IgD-negative memory B cell (primary cell): ENCODE results near the gene PICALM. TPM values are rescaled to one million over a fixed set of nuclear protein-coding genes. Genes with fewer than 3 reads are reported as not detected.
A peak's percentile ranks its signal among the peaks of the same experiment; 100 is the strongest.
"Not testable (repeated sequence)": the region's sequence is repeated elsewhere in the genome, so short reads cannot be mapped to it uniquely, and the experiment has no call there.

Source experiments
- H3K27ac Mint-ChIP-seq, 3 donors: one replicate each; pipeline ENCODE4 v1.8.0; 2020 to 2022; ENCODE audit warnings: mild to moderate bottlenecking in 3 of 3, mixed read lengths in 3 of 3, moderate library complexity in 1 of 3
- H3K27me3 Mint-ChIP-seq: one replicate; pipeline ENCODE4 v1.8.0; 2021; ENCODE audit warnings: mixed read lengths
- H3K36me3 Mint-ChIP-seq: one replicate; pipeline ENCODE4 v1.8.0; 2020; ENCODE audit warnings: mild to moderate bottlenecking, mixed read lengths
- H3K4me1 Mint-ChIP-seq, 3 donors: one replicate each; pipeline ENCODE4 v1.8.0; 2020 to 2022; ENCODE audit warnings: mixed read lengths in 3 of 3, mild to moderate bottlenecking in 1 of 3
- H3K4me3 Mint-ChIP-seq, 4 donors: one replicate each; pipeline ENCODE4 v1.8.0; 2020 to 2022; ENCODE audit warnings: mild to moderate bottlenecking in 4 of 4, mixed read lengths in 4 of 4, moderate library complexity in 3 of 4
- H3K9me3 Mint-ChIP-seq, 3 donors: one replicate each; pipeline ENCODE4 v1.8.0; 2020 to 2021; ENCODE audit warnings: mixed read lengths in 3 of 3, mild to moderate bottlenecking in 1 of 3
- polyA plus RNA-seq: library from polyadenylated mRNA; unstranded; fragments of 300-500 nt; fragmentation: Illumina TruSeq; gene quantifications from one replicate; pipeline ENCODE4 v1.2.3, GENCODE V29; 2021

Gene PICALM, protein sequence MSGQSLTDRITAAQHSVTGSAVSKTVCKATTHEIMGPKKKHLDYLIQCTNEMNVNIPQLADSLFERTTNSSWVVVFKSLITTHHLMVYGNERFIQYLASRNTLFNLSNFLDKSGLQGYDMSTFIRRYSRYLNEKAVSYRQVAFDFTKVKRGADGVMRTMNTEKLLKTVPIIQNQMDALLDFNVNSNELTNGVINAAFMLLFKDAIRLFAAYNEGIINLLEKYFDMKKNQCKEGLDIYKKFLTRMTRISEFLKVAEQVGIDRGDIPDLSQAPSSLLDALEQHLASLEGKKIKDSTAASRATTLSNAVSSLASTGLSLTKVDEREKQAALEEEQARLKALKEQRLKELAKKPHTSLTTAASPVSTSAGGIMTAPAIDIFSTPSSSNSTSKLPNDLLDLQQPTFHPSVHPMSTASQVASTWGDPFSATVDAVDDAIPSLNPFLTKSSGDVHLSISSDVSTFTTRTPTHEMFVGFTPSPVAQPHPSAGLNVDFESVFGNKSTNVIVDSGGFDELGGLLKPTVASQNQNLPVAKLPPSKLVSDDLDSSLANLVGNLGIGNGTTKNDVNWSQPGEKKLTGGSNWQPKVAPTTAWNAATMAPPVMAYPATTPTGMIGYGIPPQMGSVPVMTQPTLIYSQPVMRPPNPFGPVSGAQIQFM
- polyA plus RNA-seq = 15.2 TPM

DNA sequence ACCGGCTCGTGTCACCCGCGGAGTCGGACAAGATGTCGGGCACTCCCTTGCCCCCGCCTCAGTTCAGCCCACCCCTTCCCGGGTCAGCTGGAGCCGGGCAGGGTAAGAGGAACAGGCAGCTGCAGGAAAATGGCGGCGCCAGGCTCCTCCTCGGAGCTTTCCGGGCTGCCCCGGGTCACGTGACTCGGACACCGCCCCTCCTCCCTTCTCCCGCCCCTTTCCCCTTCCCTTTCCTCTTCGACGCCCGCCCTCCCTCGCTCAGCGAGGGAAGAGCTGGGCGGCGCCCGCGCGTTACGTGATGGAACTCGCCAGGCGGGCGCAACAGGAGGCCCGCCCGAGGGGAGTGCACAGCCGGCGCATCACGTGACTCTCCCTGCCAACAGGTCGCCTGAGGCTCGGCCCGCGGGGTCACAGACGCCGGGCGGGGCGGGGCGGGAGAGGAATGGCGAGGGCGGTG lies at the start of gene PICALM:
Gene PICALM, minus strand, starts transcription at position 134 of the 457 bp plus-strand sequence. CDS start 304 bp downstream, outside the sequence.
- Mint-ChIP-seq H3K4me3 (peak within 1 kb of the TSS; percentile 98 to 100 (median 99)), H3K9me3 (no peaks in the 10 kb centered on the region), H3K27ac (peak within 1 kb of the TSS; percentile 98 to 99 (median 98)), H3K4me1 (peaks cover 29 to 37% (median 34%) of the 10 kb centered on the region in 3 donors), H3K36me3 (no peaks in the 10 kb centered on the region), H3K27me3 (no peaks in the 10 kb centered on the region)

DNA sequence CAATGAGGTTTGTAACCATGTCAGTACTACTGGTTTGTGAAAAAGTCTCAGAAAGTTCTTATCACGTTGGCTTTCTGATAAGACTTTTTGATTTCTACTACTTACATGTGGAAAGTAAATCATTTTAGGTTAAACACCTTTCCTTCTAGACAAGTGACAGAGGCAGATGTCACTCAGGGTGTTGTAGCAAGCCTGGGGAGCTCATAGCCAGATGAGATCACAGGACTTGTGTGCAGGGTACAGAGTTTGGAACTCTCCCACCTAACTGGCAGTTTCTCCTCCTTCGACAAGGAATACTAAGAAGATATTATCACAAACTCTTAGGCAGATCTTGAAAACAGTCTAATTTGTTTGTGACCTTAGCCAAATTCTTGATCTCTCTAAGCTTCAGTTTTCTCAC lies 49.4 kb upstream of the PICALM start:
- Mint-ChIP-seq H3K4me3 (no peak overlapping the region), H3K9me3 (no peaks in the 10 kb centered on the region), H3K36me3 (no peaks in the 10 kb centered on the region), H3K4me1 (peaks cover 11 to 15% (median 12%) of the 10 kb centered on the region in 3 donors), H3K27ac (no peak overlapping the region), H3K27me3 (no peaks in the 10 kb centered on the region)

DNA sequence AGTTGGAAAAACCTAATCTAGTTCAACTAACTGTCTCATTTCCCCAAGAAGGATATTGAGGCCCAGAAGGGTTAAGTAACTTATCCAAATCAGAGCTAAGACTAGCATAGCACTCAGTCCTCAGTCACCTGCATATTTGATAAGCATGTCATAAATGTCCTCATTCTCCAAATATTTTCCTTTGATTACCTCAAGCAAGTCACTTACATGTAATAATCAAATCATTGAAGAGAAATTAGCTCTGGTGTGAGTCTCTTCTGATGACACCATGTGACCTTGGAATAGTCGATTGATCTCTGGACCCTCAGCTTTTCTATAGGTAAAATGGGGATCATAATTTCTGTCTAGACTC lies 48.8 kb upstream of the PICALM start:
- Mint-ChIP-seq H3K4me3 (no peak overlapping the region), H3K27ac (no peak overlapping the region), H3K9me3 (no peaks in the 10 kb centered on the region), H3K36me3 (no peaks in the 10 kb centered on the region), H3K4me1 (peaks cover 11 to 15% (median 12%) of the 10 kb centered on the region in 3 donors), H3K27me3 (no peaks in the 10 kb centered on the region)

DNA sequence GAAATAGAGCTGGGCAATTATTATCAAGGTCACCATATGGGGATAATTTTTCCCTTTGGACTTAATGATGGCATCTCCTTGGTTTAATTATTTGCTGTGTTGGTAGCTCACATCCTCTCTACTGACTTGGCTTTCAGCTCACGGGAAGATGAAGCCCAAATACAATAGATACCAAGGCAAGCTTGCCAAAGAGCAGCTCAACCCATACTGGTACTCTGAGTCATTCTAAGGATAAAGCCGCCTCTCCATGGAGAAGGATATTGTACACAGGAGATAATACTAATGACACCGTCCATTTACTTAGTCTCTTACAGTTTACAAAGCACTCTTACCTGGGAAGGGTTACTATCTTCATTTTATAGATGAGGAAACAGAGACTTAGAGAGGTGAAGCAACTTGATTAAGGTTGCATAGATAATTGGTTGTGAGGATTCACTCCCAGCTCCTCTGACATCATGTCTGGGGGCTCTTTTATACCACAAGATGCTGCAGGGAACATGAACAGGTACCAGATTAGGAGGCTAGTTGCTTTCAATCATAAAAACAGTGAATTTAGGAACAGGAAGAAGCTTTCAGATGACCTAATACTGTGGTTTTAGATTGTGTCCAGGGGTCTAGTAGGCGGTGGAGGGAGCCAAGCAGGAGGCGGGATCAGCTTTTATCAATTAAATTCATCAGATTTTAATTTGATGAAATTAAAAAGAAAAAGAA lies 48.3 kb upstream of the PICALM start:
- Mint-ChIP-seq H3K27me3 (no peaks in the 10 kb centered on the region), H3K4me3 (no peak overlapping the region), H3K9me3 (no peaks in the 10 kb centered on the region), H3K27ac (no peak overlapping the region), H3K36me3 (no peaks in the 10 kb centered on the region), H3K4me1 (peaks cover 11 to 15% (median 12%) of the 10 kb centered on the region in 3 donors)

DNA sequence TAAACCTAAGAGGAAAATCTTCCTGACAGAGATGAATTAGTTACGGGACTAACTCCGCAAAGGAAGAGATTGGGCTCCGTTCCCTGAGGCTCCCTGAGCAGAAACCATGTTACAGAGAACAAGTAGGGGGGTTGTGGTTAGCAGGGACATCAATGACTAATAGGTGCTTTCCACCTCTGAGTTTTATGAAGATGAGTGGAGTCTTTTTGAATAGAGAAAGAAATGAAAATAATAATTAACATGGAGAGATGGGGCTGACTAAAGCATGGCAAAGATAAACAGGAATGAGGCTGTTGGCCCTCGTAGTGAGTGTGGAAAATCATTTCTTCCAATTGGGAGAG lies 47.5 kb upstream of the PICALM start:
- Mint-ChIP-seq H3K4me1 (peaks cover 11 to 15% (median 12%) of the 10 kb centered on the region in 3 donors), H3K4me3 (peak overlapping the region in 2 of 4 donors; percentile 60 to 65), H3K36me3 (no peaks in the 10 kb centered on the region), H3K27ac (peak overlapping the region in 2 of 3 donors; percentile 60 to 76), H3K27me3 (no peaks in the 10 kb centered on the region), H3K9me3 (no peaks in the 10 kb centered on the region)

DNA sequence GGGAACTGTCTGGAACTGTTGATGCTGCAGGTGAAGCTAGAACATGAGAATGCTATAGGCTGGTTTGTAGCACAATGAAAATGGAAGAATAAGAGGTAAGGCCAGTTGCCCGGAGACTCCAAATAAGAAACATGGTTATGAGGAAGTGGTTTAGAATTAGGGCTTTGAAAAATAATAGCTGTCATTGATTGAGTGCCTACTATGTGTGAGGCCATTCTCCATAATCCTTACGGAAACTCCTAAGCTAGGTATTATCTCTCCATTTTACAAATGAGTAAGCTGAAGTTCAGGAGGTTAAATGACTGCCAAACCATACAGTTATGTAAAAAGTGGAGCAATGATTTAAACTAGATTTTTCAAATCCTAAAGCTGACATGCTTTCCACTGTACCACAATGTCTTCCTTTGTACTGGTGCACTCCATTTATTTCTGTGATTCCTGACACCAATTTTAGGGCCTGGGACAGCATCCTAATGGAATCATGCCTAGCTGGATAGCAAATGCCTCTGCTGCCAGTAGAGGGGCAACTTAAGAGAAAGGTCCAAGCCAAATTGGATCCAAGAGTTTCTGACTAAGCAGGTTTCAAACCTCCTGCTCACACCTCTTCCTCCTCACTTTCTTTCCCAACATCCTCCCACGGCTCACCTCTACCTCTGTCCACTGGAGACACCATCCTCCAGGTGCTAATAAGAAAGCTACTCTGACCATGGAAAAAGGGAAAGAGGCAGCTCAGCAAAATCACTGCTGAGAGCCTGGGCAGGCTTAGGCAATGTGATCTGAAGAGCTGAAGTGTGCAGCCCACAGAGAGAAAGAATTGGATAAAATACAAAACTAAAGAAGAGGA lies 46.9 kb upstream of the PICALM start:
- Mint-ChIP-seq H3K9me3 (no peaks in the 10 kb centered on the region), H3K27ac (peak overlapping the region in 2 of 3 donors; percentile 6 to 60), H3K4me1 (peaks cover 11 to 15% (median 12%) of the 10 kb centered on the region in 3 donors), H3K36me3 (no peaks in the 10 kb centered on the region), H3K4me3 (peak overlapping the region in 2 of 4 donors; percentile 60 to 65), H3K27me3 (no peaks in the 10 kb centered on the region)

DNA sequence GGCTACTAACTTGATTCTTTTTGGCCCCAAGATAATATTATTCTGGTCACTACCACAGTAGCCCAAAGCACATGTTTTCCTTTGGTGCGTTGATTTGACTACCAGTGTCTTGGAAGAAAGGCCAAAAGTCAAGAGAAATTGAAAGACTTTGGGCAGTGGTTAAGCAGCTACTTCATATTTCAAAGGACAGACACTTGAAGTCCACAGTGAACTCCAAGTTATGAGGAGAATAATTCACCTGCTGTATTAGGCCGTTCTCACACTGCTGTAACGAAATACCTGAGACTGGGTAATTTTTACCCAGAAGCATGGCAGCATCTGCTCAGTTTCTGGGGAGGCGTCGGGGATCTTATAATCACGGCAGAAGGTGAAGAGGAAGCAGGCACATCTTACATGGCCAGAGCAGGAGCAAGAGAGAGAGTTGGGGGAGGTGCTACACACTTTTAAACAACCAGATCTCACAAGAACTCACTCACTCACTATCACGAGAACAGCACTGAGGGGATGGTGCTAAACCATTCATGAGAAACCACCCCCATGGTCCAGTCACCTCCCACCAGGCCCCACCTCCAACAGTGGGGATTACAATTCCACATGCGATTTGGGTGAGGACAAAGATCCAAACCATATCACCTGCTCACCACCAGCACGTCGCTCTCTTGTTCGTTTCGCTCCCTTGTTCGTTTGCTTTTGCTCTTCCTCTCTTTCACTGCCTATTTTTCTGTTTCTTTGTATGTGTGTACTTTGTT lies 40.2 kb upstream of the PICALM start:
- Mint-ChIP-seq H3K27ac (no peak overlapping the region), H3K9me3 (no peaks in the 10 kb centered on the region), H3K27me3 (no peaks in the 10 kb centered on the region), H3K36me3 (peaks cover under 1% of the 10 kb centered on the region), H3K4me1 (peaks cover 0 to 4% (median 0%) of the 10 kb centered on the region in 3 donors), H3K4me3 (no peak overlapping the region)

DNA sequence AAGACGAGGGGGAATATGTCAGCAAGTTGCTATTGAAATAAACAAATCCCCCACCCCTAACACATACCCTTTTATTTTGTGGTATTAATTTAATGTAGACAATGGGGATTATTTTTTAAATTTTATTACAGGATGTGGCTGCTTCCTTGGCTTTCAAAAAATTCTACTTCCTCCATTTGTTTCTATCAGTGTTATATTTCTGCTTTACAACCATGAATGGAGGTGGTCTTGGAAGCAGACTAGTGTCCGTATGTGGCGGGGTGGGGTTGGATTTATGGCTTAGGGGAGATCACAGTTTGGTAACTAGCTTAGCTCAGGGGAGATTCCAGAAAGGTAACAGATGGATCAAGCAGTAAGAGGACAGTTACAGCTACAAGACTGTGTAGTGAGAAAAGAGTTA lies 39.3 kb upstream of the PICALM start:
- Mint-ChIP-seq H3K4me3 (no peak overlapping the region), H3K27me3 (no peaks in the 10 kb centered on the region), H3K9me3 (no peaks in the 10 kb centered on the region), H3K36me3 (peaks cover 1% of the 10 kb centered on the region), H3K4me1 (peaks cover 0 to 4% (median 0%) of the 10 kb centered on the region in 3 donors), H3K27ac (no peak overlapping the region)

DNA sequence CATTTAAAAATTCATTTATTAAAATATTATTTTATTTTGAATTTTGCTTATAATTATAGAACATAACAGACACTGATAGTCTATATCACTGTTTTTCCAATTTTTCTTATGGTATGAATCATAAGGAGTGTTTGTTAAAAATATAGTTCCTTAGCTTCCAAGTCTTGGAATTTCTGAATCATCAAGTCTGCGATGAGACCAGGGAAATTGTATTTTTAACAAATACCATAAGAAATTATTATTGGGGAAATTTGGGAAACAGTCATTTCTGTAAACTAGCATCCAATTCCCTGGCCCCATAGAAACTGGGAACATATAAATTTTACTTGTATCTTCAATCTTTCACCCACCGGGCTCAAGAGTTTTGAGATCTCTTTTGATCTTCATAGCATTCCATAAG lies 38.0 kb upstream of the PICALM start:
- H3K9me3 Mint-ChIP-seq = peaks cover 0 to 1% (median 0%) of the 10 kb centered on the region in 3 donors
- peaks cover 1% of the 10 kb centered on the region for H3K36me3 Mint-ChIP-seq
- peaks cover 0 to 4% (median 0%) of the 10 kb centered on the region in 3 donors for H3K4me1 Mint-ChIP-seq
- H3K4me3 Mint-ChIP-seq = no peak overlapping the region
- no peaks in the 10 kb centered on the region for H3K27me3 Mint-ChIP-seq
- no peak overlapping the region for H3K27ac Mint-ChIP-seq

DNA sequence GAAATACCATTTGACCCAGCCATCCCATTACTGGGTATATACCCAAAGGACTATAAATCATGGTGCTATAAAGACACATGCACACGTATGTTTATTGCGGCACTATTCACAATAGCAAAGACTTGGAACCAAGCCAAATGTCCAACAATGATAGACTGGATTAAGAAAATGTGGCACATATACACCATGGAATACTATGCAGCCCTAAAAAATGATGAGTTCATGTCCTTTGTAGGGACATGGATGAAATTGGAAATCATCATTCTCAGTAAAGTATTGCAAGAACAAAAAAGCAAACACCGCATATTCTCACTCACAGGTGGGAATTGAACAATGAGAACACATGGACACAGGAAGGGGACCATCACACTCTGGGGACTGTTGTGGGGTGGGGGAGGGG lies 37.1 kb upstream of the PICALM start:
- not testable (repeated sequence) for H3K27me3 Mint-ChIP-seq, H3K4me3 Mint-ChIP-seq, H3K27ac Mint-ChIP-seq, H3K9me3 Mint-ChIP-seq, H3K36me3 Mint-ChIP-seq, H3K4me1 Mint-ChIP-seq

DNA sequence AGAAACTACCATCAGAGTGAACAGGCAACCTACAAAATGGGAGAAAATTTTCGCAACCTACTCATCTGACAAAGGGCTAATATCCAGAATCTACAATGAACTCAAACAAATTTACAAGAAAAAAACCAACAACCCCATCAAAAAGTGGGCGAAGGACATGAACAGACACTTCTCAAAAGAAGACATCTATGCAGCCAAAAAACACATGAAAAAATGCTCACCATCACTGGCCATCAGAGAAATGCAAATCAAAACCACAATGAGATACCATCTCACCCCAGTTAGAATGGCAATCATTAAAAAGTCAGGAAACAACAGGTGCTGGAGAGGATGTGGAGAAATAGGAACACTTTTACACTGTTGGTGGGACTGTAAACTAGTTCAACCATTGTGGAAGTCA lies 36.7 kb upstream of the PICALM start:
- H3K36me3 Mint-ChIP-seq, H3K27ac Mint-ChIP-seq, H3K4me1 Mint-ChIP-seq, H3K9me3 Mint-ChIP-seq, H3K27me3 Mint-ChIP-seq, H3K4me3 Mint-ChIP-seq: not testable (repeated sequence)

DNA sequence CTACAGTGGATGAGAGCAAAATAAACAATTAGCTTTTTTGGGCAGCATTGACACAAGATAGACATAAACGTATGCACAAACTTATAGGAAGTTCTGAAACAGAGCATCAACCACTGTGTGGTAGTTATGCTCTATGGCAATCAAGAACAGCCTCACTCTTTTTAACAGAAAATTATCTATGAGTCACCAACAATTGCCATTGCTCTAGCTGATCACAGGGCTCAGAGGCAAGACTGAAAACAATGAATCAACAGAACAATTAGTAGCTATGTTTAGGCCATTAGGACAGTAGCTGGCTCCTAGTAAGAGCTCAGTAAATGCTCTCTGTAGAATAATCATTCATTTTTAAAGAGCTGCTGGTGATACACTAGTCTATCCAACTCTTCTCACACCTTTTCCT lies 34.9 kb upstream of the PICALM start:
- H3K9me3 Mint-ChIP-seq = peaks cover 0 to 1% (median 0%) of the 10 kb centered on the region in 3 donors
- H3K36me3 Mint-ChIP-seq = peaks cover 1% of the 10 kb centered on the region
- no peak overlapping the region for H3K27ac Mint-ChIP-seq
- no peaks in the 10 kb centered on the region for H3K27me3 Mint-ChIP-seq
- H3K4me1 Mint-ChIP-seq = peaks cover 0 to 6% (median 0%) of the 10 kb centered on the region in 3 donors
- no peak overlapping the region for H3K4me3 Mint-ChIP-seq

DNA sequence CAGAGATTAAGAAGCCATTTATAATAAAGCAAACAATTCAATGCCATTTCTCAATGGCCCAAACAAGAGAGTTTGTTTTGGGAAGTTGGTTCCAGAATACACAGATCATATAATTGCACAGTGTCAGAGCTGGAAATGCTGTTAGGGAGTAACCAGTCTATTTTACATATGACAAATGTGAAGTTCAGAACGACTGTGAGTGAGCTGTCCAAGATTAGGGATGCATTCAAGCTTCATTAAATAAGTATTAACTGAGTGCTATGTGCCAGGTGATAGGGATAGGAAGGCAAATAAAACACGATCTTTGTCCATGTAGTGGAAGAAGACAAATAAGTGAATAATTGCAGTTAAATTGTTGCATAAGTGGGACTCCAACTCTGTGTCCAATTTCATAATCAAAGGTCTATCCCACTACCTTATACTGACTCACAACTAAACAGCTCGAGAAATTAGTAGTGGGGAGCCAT lies 33.1 kb upstream of the PICALM start:
- no peak overlapping the region for H3K4me3 Mint-ChIP-seq
- H3K9me3 Mint-ChIP-seq = peaks cover 0 to 1% (median 0%) of the 10 kb centered on the region in 3 donors
- H3K36me3 Mint-ChIP-seq = peaks cover 1% of the 10 kb centered on the region
- no peaks in the 10 kb centered on the region for H3K27me3 Mint-ChIP-seq
- no peak overlapping the region for H3K27ac Mint-ChIP-seq
- peaks cover 0 to 2% (median 0%) of the 10 kb centered on the region in 3 donors for H3K4me1 Mint-ChIP-seq

DNA sequence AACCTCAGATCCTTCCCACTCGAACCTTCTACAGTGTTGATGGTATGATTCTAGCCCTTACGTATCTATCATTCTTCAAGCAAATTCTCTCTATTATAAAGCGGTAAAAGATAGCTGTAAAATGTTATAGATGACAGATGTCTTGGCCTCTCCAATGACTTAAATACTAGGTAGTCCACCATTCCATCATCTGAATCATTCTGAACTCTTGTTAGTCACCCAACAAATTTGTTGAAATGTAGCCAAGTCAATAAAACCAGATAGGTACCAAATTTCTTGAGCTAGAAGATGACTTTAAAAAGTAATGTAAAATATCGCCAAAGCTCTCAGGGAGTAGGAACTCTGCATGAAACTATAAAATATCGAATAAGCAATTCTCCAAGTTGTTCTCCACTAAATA lies 32.6 kb upstream of the PICALM start:
- Mint-ChIP-seq H3K4me1 (peaks cover 0 to 2% (median 0%) of the 10 kb centered on the region in 3 donors), H3K4me3 (no peak overlapping the region), H3K27me3 (no peaks in the 10 kb centered on the region), H3K27ac (no peak overlapping the region), H3K9me3 (peaks cover 0 to 1% (median 0%) of the 10 kb centered on the region in 3 donors), H3K36me3 (peaks cover 1% of the 10 kb centered on the region)
